Left forelimb (tissue), 1 donor: ENCODE data around the gene RDH13.
"Not testable (repeated sequence)": the region's sequence is repeated elsewhere in the genome, so short reads cannot be mapped to it uniquely, and the experiment has no call there.

Source experiments
- DNase-seq: peaks from one replicate; pipeline ENCODE4 v3.0.0-alpha.2; 2018; ENCODE audit warnings: low spot score

RDH13 gene

GRCh38 chr19:55044771-55045716 lies 17.9 kb downstream of the RDH13 start:
- DNase-seq: no peak

GRCh38 chr19:55044286-55044685 lies 18.7 kb downstream of the RDH13 start:
- no peak for DNase-seq

- no peak for DNase-seq
These were observed 20.3 kb downstream of the RDH13 start for GRCh38 chr19:55042688-55043087.

GRCh38 chr19:55042344-55042678 lies 20.6 kb downstream of the RDH13 start:
- no peak for DNase-seq

- no peak for DNase-seq
These were observed 21.2 kb downstream of the RDH13 start for GRCh38 chr19:55041627-55042343.

GRCh38 chr19:55041244-55041626 lies 21.7 kb downstream of the RDH13 start:
- DNase-seq: no peak

GRCh38 chr19:55040654-55041053 lies 22.3 kb downstream of the RDH13 start:
- not testable (repeated sequence) for DNase-seq

GRCh38 chr19:55037603-55038002 lies 25.3 kb downstream of the RDH13 start:
- not testable (repeated sequence) for DNase-seq

GRCh38 chr19:55036058-55036457 lies 26.9 kb downstream of the RDH13 start:
- no peak for DNase-seq

- no peak for DNase-seq
These were observed 28.2 kb downstream of the RDH13 start for GRCh38 chr19:55034751-55035150.

GRCh38 chr19:55032976-55033643 lies 29.8 kb downstream of the RDH13 start:
- not testable (repeated sequence) for DNase-seq

GRCh38 chr19:55032170-55032800 lies 30.7 kb downstream of the RDH13 start:
- DNase-seq: no peak

- no peak for DNase-seq
These were observed 31.8 kb downstream of the RDH13 start for GRCh38 chr19:55031178-55031577.

GRCh38 chr19:55028757-55029156 lies 34.2 kb downstream of the RDH13 start:
- DNase-seq: no peak

- DNase-seq: no peak
These were observed 35.2 kb downstream of the RDH13 start for GRCh38 chr19:55027472-55028337.

- not testable (repeated sequence) for DNase-seq
These were observed 35.8 kb downstream of the RDH13 start for GRCh38 chr19:55027140-55027471.

GRCh38 chr19:55024111-55024510 lies 38.8 kb downstream of the RDH13 start:
- no peak for DNase-seq

- DNase-seq: not testable (repeated sequence)
These were observed 42.6 kb downstream of the RDH13 start for GRCh38 chr19:55020351-55020750.

- no peak for DNase-seq
These were observed 44.3 kb downstream of the RDH13 start for GRCh38 chr19:55018633-55019032.

- DNase-seq: no peak
These were observed 44.7 kb downstream of the RDH13 start for GRCh38 chr19:55018216-55018615.

- DNase-seq: no peak
These were observed 46.9 kb downstream of the RDH13 start for GRCh38 chr19:55016017-55016416.
